Smooth muscle cell (in vitro differentiated cells): ENCODE data around the gene TRIOBP. TPM values are rescaled to one million over a fixed set of nuclear protein-coding genes. Genes with fewer than 3 reads are reported as not detected.

ENCODE experiments used
- DNase-seq: peaks from one replicate; lab custom pipeline; 2025; ENCODE audit not compliant: unreplicated experiment; lab: John Stamatoyannopoulos, UW
- H2AFZ ChIP-seq: fragments of 200-600 bp; sonication (generic); 2 replicates; pipeline ENCODE4 v1.6.0; 2016; ENCODE audit warnings: antibody characterized with exemption, low read depth, mild to moderate bottlenecking
- H3F3A ChIP-seq: fragments of 200-600 bp; sonication (generic); 2 replicates; pipeline ENCODE4 v1.6.0; 2017; ENCODE audit warnings: antibody characterized with exemption, low read depth
- H3K27ac ChIP-seq: fragments of 200-600 bp; sonication (generic); 2 replicates; pipeline ENCODE4 v1.5.1; 2016; ENCODE audit warnings: low read depth, mild to moderate bottlenecking
- H3K27me3 ChIP-seq: fragments of 200-600 bp; sonication (generic); 2 replicates; pipeline ENCODE4 v1.6.1; 2016; ENCODE audit warnings: low read depth, mild to moderate bottlenecking
- H3K36me3 ChIP-seq: fragments of 200-600 bp; sonication (generic); 2 replicates; pipeline ENCODE4 v1.5.1; 2016; ENCODE audit warnings: low read depth
- H3K4me1 ChIP-seq: fragments of 200-600 bp; sonication (generic); 2 replicates; pipeline ENCODE4 v1.5.1; 2016; ENCODE audit warnings: low read depth
- H3K4me2 ChIP-seq: fragments of 200-600 bp; sonication (generic); 2 replicates; pipeline ENCODE4 v1.6.0; 2016; ENCODE audit warnings: mild to moderate bottlenecking
- H3K4me3 ChIP-seq: fragments of 200-600 bp; sonication (generic); 2 replicates; pipeline ENCODE4 v1.5.1; 2016; ENCODE audit warnings: mild to moderate bottlenecking
- H3K79me2 ChIP-seq: fragments of 200-600 bp; sonication (generic); 2 replicates; pipeline ENCODE4 v1.6.0; 2016; ENCODE audit warnings: low read depth, mild to moderate bottlenecking
- H3K9ac ChIP-seq: fragments of 200-600 bp; sonication (generic); 2 replicates; pipeline ENCODE4 v1.6.0; 2016; ENCODE audit warnings: low read depth
- H3K9me3 ChIP-seq: fragments of 200-600 bp; sonication (generic); replicated peaks from 2 replicates; pipeline ENCODE4 v1.5.1; 2016; ENCODE audit warnings: low read depth
- H4K20me1 ChIP-seq: fragments of 200-600 bp; sonication (generic); 2 replicates; pipeline ENCODE4 v1.6.0; 2016; ENCODE audit warnings: low read depth
- WGBS: methylation state at CpG from one replicate; pipeline ENCODE4 v1.1.7; 2016; ENCODE audit warnings: low lambda C conversion rate; 5-methylcytosine and 5-hydroxymethylcytosine counted together
- polyA plus RNA-seq: library from polyadenylated mRNA; unstranded; fragments of >200 nt; fragmentation: Nextera tagmentation; extraction: Ambion mirVana; gene quantifications from 2 replicates; pipeline ENCODE4 v1.2.1, GENCODE V29; 2016
- total RNA-seq: library from RNA; depleted of rRNA; stranded (reverse); fragments of >200 nt; gene quantifications from 2 replicates; pipeline ENCODE4 v1.2.3, GENCODE V29; 2014
- TF ChIP-seq, protein P1 (sequence below): fragments of 200-600 bp; sonication (generic); IDR thresholded peaks from 2 replicates; pipeline ENCODE4 v1.5.1; 2017; ENCODE audit warnings: borderline replicate concordance, mild to moderate bottlenecking, antibody characterized with exemption; ENCODE audit not compliant: insufficient read depth, poor library complexity, severe bottlenecking

Gene TRIOBP
- total and polyA plus RNA-seq, 2 experiments from 2014 or later = 44.6 to 95.8 TPM

DNA sequence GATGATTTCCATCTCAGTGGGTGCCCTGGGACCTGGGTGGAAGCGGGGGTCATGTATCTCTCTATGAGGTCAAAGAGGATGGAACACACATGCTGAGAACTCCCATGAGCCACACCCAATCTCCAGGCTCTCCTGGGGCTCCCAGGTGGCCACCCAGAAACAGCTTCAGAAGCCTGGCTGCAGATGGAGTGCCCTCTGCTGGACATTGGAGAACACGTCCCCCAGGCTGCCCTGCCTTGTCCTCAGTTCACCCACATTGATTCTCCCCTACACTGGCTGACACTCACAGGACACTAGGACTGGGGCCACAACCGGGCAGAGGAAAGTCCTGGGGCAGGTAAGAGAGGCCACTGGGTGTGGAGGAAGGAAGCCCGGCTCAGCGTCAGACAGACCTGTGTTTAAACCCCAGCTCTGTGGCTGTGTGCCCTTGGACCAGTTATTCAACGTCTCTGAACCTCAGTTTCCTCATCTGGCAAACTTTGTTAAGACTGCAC lies 15.2 kb upstream of the TRIOBP start:
- peaks cover 43% of the 10 kb centered on the region for H4K20me1 ChIP-seq
- H3K79me2 ChIP-seq = peaks cover 14% of the 10 kb centered on the region
- H3K27ac ChIP-seq = no peak overlapping the region
- peaks cover 39% of the 10 kb centered on the region for H3F3A ChIP-seq
- no peak overlapping the region for H3K4me2 ChIP-seq
- no peaks in the 10 kb centered on the region for H3K36me3 ChIP-seq
- H2AFZ ChIP-seq = no peak overlapping the region
- no peak for DNase-seq
- TF ChIP-seq, protein P1, sequence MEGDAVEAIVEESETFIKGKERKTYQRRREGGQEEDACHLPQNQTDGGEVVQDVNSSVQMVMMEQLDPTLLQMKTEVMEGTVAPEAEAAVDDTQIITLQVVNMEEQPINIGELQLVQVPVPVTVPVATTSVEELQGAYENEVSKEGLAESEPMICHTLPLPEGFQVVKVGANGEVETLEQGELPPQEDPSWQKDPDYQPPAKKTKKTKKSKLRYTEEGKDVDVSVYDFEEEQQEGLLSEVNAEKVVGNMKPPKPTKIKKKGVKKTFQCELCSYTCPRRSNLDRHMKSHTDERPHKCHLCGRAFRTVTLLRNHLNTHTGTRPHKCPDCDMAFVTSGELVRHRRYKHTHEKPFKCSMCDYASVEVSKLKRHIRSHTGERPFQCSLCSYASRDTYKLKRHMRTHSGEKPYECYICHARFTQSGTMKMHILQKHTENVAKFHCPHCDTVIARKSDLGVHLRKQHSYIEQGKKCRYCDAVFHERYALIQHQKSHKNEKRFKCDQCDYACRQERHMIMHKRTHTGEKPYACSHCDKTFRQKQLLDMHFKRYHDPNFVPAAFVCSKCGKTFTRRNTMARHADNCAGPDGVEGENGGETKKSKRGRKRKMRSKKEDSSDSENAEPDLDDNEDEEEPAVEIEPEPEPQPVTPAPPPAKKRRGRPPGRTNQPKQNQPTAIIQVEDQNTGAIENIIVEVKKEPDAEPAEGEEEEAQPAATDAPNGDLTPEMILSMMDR = peak; percentile 77
- no peak overlapping the region for H3K9ac ChIP-seq
- peaks cover 6% of the 10 kb centered on the region for H3K4me1 ChIP-seq
- no peak overlapping the region for H3K4me3 ChIP-seq
- no peaks in the 10 kb centered on the region for H3K9me3 ChIP-seq
- H3K27me3 ChIP-seq = no peaks in the 10 kb centered on the region
- WGBS = 26% methylated on average over 6 of the region's 6 CpGs

DNA sequence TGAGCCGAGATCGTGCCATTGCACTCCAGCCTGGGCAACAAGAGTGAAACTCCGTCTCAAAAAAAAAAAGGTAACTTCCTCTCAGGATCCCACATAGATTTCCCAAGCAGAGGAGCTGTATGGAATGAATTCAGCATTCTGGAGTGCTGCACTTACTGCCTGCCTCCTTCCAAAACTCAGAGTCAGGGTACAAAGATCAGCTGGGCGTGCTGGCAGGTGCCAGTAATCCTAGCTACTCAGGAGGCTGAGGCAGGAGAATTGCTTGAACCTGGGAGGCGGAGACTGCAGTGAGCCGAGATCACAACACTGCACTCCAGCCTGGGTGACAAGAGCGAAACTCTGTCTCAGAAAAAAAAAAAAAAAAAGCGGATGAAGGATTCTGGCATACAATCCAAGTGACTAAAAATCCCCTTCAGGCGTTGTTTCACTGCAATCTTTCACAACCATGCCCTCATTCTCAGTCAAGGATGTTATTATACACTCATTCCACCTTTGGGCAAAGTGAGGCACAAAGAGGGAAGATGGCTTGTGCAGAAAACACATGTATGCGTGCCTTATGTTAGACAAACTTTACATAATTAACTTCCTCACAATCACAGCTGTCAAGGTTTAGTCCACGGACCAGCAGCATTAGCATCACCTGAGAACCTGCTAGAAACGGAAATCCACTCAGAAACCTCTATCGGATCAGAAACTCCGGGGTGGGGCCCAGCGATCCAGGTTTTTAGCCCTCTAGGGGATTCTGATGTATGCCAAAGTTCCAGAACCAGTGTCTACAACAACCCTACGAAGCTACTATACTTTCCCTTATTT lies 11.8 kb upstream of the TRIOBP start:
- Histone ChIP-seq H3F3A (peaks cover 15% of the 10 kb centered on the region), H3K9me3 (no peaks in the 10 kb centered on the region), H2AFZ (no peak overlapping the region), H3K9ac (no peak overlapping the region), H4K20me1 (peaks cover 14% of the 10 kb centered on the region), H3K36me3 (no peaks in the 10 kb centered on the region), H3K4me3 (no peak overlapping the region), H3K4me1 (peaks cover 3% of the 10 kb centered on the region), H3K27me3 (no peaks in the 10 kb centered on the region), H3K27ac (no peak overlapping the region), H3K79me2 (peaks cover 14% of the 10 kb centered on the region), H3K4me2 (no peak overlapping the region)
- 88% methylated on average over 16 of the region's 16 CpGs for WGBS
- TF ChIP-seq, protein P1 = no peak
- DNase-seq = no peak

DNA sequence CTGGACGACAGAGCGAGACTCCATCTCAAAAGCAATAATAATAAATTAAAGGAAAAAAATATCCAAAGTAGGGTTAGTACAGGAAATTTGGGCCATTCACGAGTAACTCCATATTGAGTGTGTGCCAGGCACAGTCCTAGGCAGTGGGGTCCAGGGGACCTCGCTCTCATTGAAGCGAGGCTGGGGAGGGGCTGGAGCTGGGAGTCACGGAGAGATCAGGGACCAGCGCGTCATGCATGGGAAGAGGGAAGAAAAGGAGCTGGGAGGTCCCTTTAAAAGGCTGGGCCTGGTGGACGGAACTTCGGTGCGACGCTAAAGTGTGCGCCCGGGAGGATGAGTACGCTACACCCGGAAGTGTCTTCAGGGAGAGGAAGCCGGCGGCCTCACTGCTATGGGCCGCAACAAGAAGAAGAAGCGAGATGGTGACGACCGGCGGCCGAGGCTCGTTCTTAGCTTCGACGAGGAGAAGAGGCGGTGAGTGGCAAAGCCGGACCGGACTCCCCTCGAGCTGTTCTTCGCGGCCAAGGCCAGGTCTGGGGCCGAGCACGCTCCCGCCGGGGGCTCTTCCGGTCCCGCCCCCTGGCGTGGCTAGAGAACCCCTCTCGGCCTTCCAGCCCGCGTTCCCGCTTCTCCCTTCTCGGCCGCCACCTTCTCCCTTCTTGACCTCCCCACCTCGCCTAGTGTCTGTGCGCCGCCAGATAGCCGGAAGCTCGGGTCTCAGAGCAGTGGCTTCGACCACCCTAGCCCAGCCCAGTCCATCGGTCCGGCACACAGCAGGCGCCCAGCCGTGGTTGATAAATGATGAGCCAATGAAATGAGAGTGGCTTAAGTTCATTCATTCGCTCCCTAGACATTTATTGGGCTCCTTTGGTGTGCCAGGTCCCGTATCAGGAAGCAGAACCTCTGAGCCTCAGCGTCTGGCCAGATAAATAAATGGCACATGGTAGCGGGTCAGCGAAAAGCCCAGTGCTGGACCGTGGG lies 10.6 kb upstream of the TRIOBP start, which contains the start of gene NOL12:
NOL12 (plus strand) TSS at position 342 of the 981 bp plus-strand sequence; CDS start at position 392, 50 bp downstream.
- WGBS = 6% methylated on average over 56 of the region's 62 CpGs

More for the DNA sequence above, 10.6 kb upstream of the TRIOBP start, which contains the start of gene NOL12:
- Histone ChIP-seq H3K79me2 (peaks cover 14% of the 10 kb centered on the region), H3K27ac (peak within 1 kb of the TSS; percentile 88), H4K20me1 (peaks cover 1% of the 10 kb centered on the region), H3F3A (peaks cover 6% of the 10 kb centered on the region), H3K36me3 (no peaks in the 10 kb centered on the region), H3K9ac (peak within 1 kb of the TSS; percentile 93), H3K4me1 (peaks cover 3% of the 10 kb centered on the region), H3K27me3 (no peaks in the 10 kb centered on the region), H3K9me3 (no peaks in the 10 kb centered on the region), H3K4me3 (peak within 1 kb of the TSS; percentile 98), H2AFZ (peak within 1 kb of the TSS; percentile 98), H3K4me2 (peak within 1 kb of the TSS; percentile 100)
- TF ChIP-seq, protein P1 = no peak
- DNase-seq = peak; percentile 48
